Stimulated activated CD8-positive, alpha-beta memory T cell treated with anti-CD3 and anti-CD28 coated beads, Interleukin-7, amount 100 ng/mL, for 1 hour (primary cell): ENCODE measurements around the gene KCTD2.
"Not testable (repeated sequence)": the region's sequence is repeated elsewhere in the genome, so short reads cannot be mapped to it uniquely, and the experiment has no call there.

Experiments used
- DNase-seq, 2 donors: peaks; one replicate each; pipeline ENCODE4 v3.0.0-alpha.2; 2020; ENCODE audit warnings: low read depth in 2 of 2

The KCTD2 gene

GRCh38 chr17:75049706-75050105 is 2.7 kb downstream of the KCTD2 start:
- no peak for DNase-seq

- no peak for DNase-seq
Measured at GRCh38 chr17:75051941-75052340, 4.9 kb downstream of the KCTD2 start.

- no peak for DNase-seq
Measured at GRCh38 chr17:75059369-75060345, 12.6 kb downstream of the KCTD2 start.

GRCh38 chr17:75060434-75061054 is 13.5 kb downstream of the KCTD2 start:
- no peak for DNase-seq

GRCh38 chr17:75061055-75061438 is 14.0 kb downstream of the KCTD2 start:
- no peak for DNase-seq

- no peak for DNase-seq
Measured at GRCh38 chr17:75061618-75062017, 14.6 kb downstream of the KCTD2 start.

GRCh38 chr17:75063201-75063600 is 16.2 kb downstream of the KCTD2 start:
- no peak for DNase-seq

GRCh38 chr17:75063626-75064025 is 16.6 kb downstream of the KCTD2 start:
- DNase-seq: no peak

GRCh38 chr17:75064040-75064439 is 17.0 kb downstream of the KCTD2 start:
- DNase-seq: no peak

GRCh38 chr17:75064460-75064859 is 17.4 kb downstream of the KCTD2 start:
- no peak for DNase-seq

- DNase-seq: no peak
Measured at GRCh38 chr17:75064867-75065561, 18.0 kb downstream of the KCTD2 start.

GRCh38 chr17:75065562-75066151 is 18.6 kb downstream of the KCTD2 start:
- no peak for DNase-seq

- DNase-seq: no peak
Measured at GRCh38 chr17:75067856-75068255, 20.8 kb downstream of the KCTD2 start.

- DNase-seq: no peak
Measured at GRCh38 chr17:75068750-75069149, 21.7 kb downstream of the KCTD2 start.

- no peak for DNase-seq
Measured at GRCh38 chr17:75069783-75070182, 22.8 kb downstream of the KCTD2 start.

- not testable (repeated sequence) for DNase-seq
Measured at GRCh38 chr17:75071478-75072271, 24.6 kb downstream of the KCTD2 start.

GRCh38 chr17:75072909-75073308 is 25.9 kb downstream of the KCTD2 start:
- not testable (repeated sequence) for DNase-seq

GRCh38 chr17:75073618-75074047 is 26.6 kb downstream of the KCTD2 start:
- no peak for DNase-seq

GRCh38 chr17:75074532-75074931 is 27.5 kb downstream of the KCTD2 start:
- DNase-seq: no peak

GRCh38 chr17:75075597-75076336 is 28.7 kb downstream of the KCTD2 start:
- no peak for DNase-seq
